Skeletal muscle tissue (tissue), 4 donors: Measurements from ENCODE around the gene VPS13D. TPM values are rescaled to one million over a fixed set of nuclear protein-coding genes. Genes with fewer than 3 reads are reported as not detected.
A peak's percentile ranks its signal among the peaks of the same experiment; 100 is the strongest.

Experiments
- H3K27ac ChIP-seq: one replicate; pipeline ENCODE4 v1.7.0; 2013; ENCODE audit warnings: mild to moderate bottlenecking, low read depth, low read length, inconsistent platforms
- H3K27me3 ChIP-seq, 3 donors: one replicate each; pipeline ENCODE4 v1.7.0; 2013; ENCODE audit warnings: low read length in 3 of 3; ENCODE audit not compliant: control insufficient read depth in 3 of 3, insufficient read depth in 3 of 3
- H3K36me3 ChIP-seq, 3 donors: one replicate each; pipeline ENCODE4 v1.7.0; 2013; ENCODE audit warnings: low read length in 3 of 3; ENCODE audit not compliant: control insufficient read depth in 3 of 3, insufficient read depth in 3 of 3
- H3K4me1 ChIP-seq, 3 donors: one replicate each; pipeline ENCODE4 v1.7.0; 2013; ENCODE audit warnings: low read length in 3 of 3, mild to moderate bottlenecking in 3 of 3; ENCODE audit not compliant: control insufficient read depth in 3 of 3, insufficient read depth in 3 of 3
- H3K4me3 ChIP-seq, 3 donors: one replicate each; pipeline ENCODE4 v1.7.0; 2013; ENCODE audit warnings: low read length in 3 of 3
- H3K9ac ChIP-seq, 3 donors: one replicate each; pipeline ENCODE4 v1.7.0; 2013; ENCODE audit warnings: low read length in 3 of 3, mild to moderate bottlenecking in 3 of 3, moderate library complexity in 2 of 3, low read depth in 1 of 3
- H3K9me3 ChIP-seq, 3 donors: one replicate each; pipeline ENCODE4 v1.7.0; 2013; ENCODE audit warnings: low read length in 3 of 3; ENCODE audit not compliant: control insufficient read depth in 3 of 3
- total RNA-seq: library from RNA; depleted of rRNA; stranded (reverse); fragments of >200 nt; gene quantifications from one replicate; pipeline ENCODE4 v1.2.3, GENCODE V29; 2014
- donor health status: Osteomylitis.

The VPS13D gene
- total RNA-seq, 1 donor from 2014 or later = 40.2 TPM

- no peaks in the 10 kb centered on the region for H3K27me3 ChIP-seq
- H3K9ac ChIP-seq = no peak overlapping the region
- H3K4me1 ChIP-seq = peaks cover 53 to 75% (median 70%) of the 10 kb centered on the region in 3 donors
- peak overlapping the region; percentile 31 for H3K27ac ChIP-seq
- no peak overlapping the region for H3K4me3 ChIP-seq
- H3K9me3 ChIP-seq = no peaks in the 10 kb centered on the region
- H3K36me3 ChIP-seq = peaks cover 0 to 7% (median 0%) of the 10 kb centered on the region in 3 donors
Observed at GRCh38 chr1:12480041-12480440, 250.2 kb downstream of the VPS13D start.

GRCh38 chr1:12480748-12481362 is 251.0 kb downstream of the VPS13D start:
- H3K4me3 ChIP-seq = no peak overlapping the region
- peak overlapping the region; percentile 46 for H3K27ac ChIP-seq
- no peaks in the 10 kb centered on the region for H3K27me3 ChIP-seq
- H3K4me1 ChIP-seq = peaks cover 55 to 75% (median 70%) of the 10 kb centered on the region in 3 donors
- no peak overlapping the region for H3K9ac ChIP-seq
- peaks cover 0 to 7% (median 0%) of the 10 kb centered on the region in 3 donors for H3K36me3 ChIP-seq
- H3K9me3 ChIP-seq = no peaks in the 10 kb centered on the region

- H3K4me1 ChIP-seq = peaks cover 65 to 79% (median 72%) of the 10 kb centered on the region in 3 donors
- H3K9me3 ChIP-seq = no peaks in the 10 kb centered on the region
- H3K4me3 ChIP-seq = no peak overlapping the region
- no peak overlapping the region for H3K9ac ChIP-seq
- no peaks in the 10 kb centered on the region for H3K27me3 ChIP-seq
- peaks cover 0 to 7% (median 2%) of the 10 kb centered on the region in 3 donors for H3K36me3 ChIP-seq
- peak overlapping the region; percentile 46 for H3K27ac ChIP-seq
Observed at GRCh38 chr1:12481928-12482327, 252.1 kb downstream of the VPS13D start.

GRCh38 chr1:12482988-12483387 is 253.2 kb downstream of the VPS13D start:
- H3K27ac ChIP-seq = no peak overlapping the region
- no peaks in the 10 kb centered on the region for H3K27me3 ChIP-seq
- no peaks in the 10 kb centered on the region for H3K9me3 ChIP-seq
- H3K4me3 ChIP-seq = no peak overlapping the region
- no peak overlapping the region for H3K9ac ChIP-seq
- H3K4me1 ChIP-seq = peaks cover 59 to 71% (median 64%) of the 10 kb centered on the region in 3 donors
- H3K36me3 ChIP-seq = peaks cover 0 to 7% (median 4%) of the 10 kb centered on the region in 3 donors

GRCh38 chr1:12485231-12486058 is 255.6 kb downstream of the VPS13D start:
- peak overlapping the region in 1 of 3 donors; percentile 62 for H3K9ac ChIP-seq
- no peaks in the 10 kb centered on the region for H3K27me3 ChIP-seq
- H3K36me3 ChIP-seq = peaks cover 2 to 5% (median 4%) of the 10 kb centered on the region in 3 donors
- H3K4me1 ChIP-seq = peaks cover 35 to 46% (median 40%) of the 10 kb centered on the region in 3 donors
- no peaks in the 10 kb centered on the region for H3K9me3 ChIP-seq
- peak overlapping the region; percentile 34 to 53 (median 34) for H3K4me3 ChIP-seq
- peak overlapping the region; percentile 83 for H3K27ac ChIP-seq

- no peaks in the 10 kb centered on the region for H3K9me3 ChIP-seq
- H3K9ac ChIP-seq = peak overlapping the region in 1 of 3 donors; percentile 62
- peak overlapping the region in 2 of 3 donors; percentile 34 to 53 for H3K4me3 ChIP-seq
- H3K27me3 ChIP-seq = no peaks in the 10 kb centered on the region
- H3K4me1 ChIP-seq = peaks cover 31 to 42% (median 34%) of the 10 kb centered on the region in 3 donors
- H3K36me3 ChIP-seq = peaks cover 6 to 9% (median 7%) of the 10 kb centered on the region in 3 donors
- peak overlapping the region; percentile 83 for H3K27ac ChIP-seq
Observed at GRCh38 chr1:12486059-12486341, 256.2 kb downstream of the VPS13D start.

GRCh38 chr1:12486401-12487005 is 256.7 kb downstream of the VPS13D start:
- Histone ChIP-seq H3K4me1 (peaks cover 28 to 37% (median 29%) of the 10 kb centered on the region in 3 donors), H3K27me3 (no peaks in the 10 kb centered on the region), H3K4me3 (peak overlapping the region; percentile 25 to 41 (median 34)), H3K9ac (peak overlapping the region; percentile 11 to 42 (median 38)), H3K27ac (peak overlapping the region; percentile 83), H3K9me3 (no peaks in the 10 kb centered on the region), H3K36me3 (peaks cover 6 to 9% (median 7%) of the 10 kb centered on the region in 3 donors)

GRCh38 chr1:12487520-12487919 is 257.7 kb downstream of the VPS13D start:
- no peak overlapping the region for H3K9ac ChIP-seq
- H3K27ac ChIP-seq = no peak overlapping the region
- H3K4me1 ChIP-seq = peaks cover 24 to 30% (median 27%) of the 10 kb centered on the region in 3 donors
- no peaks in the 10 kb centered on the region for H3K27me3 ChIP-seq
- no peak overlapping the region for H3K4me3 ChIP-seq
- H3K36me3 ChIP-seq = peaks cover 6 to 7% (median 6%) of the 10 kb centered on the region in 3 donors
- H3K9me3 ChIP-seq = no peaks in the 10 kb centered on the region

- Histone ChIP-seq H3K4me1 (peaks cover 24 to 30% (median 27%) of the 10 kb centered on the region in 3 donors), H3K36me3 (peaks cover 6 to 7% (median 6%) of the 10 kb centered on the region in 3 donors), H3K4me3 (no peak overlapping the region), H3K9ac (no peak overlapping the region), H3K9me3 (no peaks in the 10 kb centered on the region), H3K27me3 (no peaks in the 10 kb centered on the region), H3K27ac (no peak overlapping the region)
Observed at GRCh38 chr1:12488666-12489354, 259.0 kb downstream of the VPS13D start.
